A204.1 (cell line): ENCODE data around the gene P3H4.
"Not testable (repeated sequence)": the region's sequence is repeated elsewhere in the genome, so short reads cannot be mapped to it uniquely, and the experiment has no call there.

Experiments used
- FAIRE-seq: peaks from 2 replicates; lab custom pipeline; 2012; peaks lifted over from hg19 to GRCh38; lab: Jason Lieb, UNC

Gene P3H4

GRCh38 chr17:41811549-41812380, at the start of gene P3H4:
TSS of gene P3H4 (minus strand) at chr17:41811949. CDS start at chr17:41811915, 34 bp downstream.
- no peak for FAIRE-seq

GRCh38 chr17:41860254-41860931, 48.6 kb upstream of the P3H4 start:
- no peak for FAIRE-seq

- FAIRE-seq, result not testable (repeated sequence)
Measured at GRCh38 chr17:41851382-41851781, 39.6 kb upstream of the P3H4 start.

- no peak for FAIRE-seq
Measured at GRCh38 chr17:41849251-41849990, 37.7 kb upstream of the P3H4 start.

- FAIRE-seq, result no peak
Measured at GRCh38 chr17:41848788-41849187, 37.0 kb upstream of the P3H4 start.

GRCh38 chr17:41844971-41845370, 33.2 kb upstream of the P3H4 start:
- FAIRE-seq, result no peak

GRCh38 chr17:41840781-41841180, 29.0 kb upstream of the P3H4 start:
- not testable (repeated sequence) for FAIRE-seq

- FAIRE-seq, result not testable (repeated sequence)
Measured at GRCh38 chr17:41839448-41839847, 27.7 kb upstream of the P3H4 start.

- no peak for FAIRE-seq
Measured at GRCh38 chr17:41837761-41838538, 26.2 kb upstream of the P3H4 start, which contains the start of gene KLHL10. TSS of gene KLHL10 (plus strand) at chr17:41837825. CDS start at chr17:41837933, 108 bp downstream.

GRCh38 chr17:41836550-41837196, 24.9 kb upstream of the P3H4 start:
- FAIRE-seq, result no peak

GRCh38 chr17:41835800-41836549, 24.2 kb upstream of the P3H4 start, which contains the start of gene NT5C3B:
TSS of gene NT5C3B (minus strand) at chr17:41836232. CDS start at chr17:41836193, 39 bp downstream.
- no peak for FAIRE-seq

GRCh38 chr17:41835214-41835799, 23.6 kb upstream of the P3H4 start:
- FAIRE-seq, result no peak

GRCh38 chr17:41829961-41830360, 18.2 kb upstream of the P3H4 start:
- not testable (repeated sequence) for FAIRE-seq

- FAIRE-seq, result no peak
Measured at GRCh38 chr17:41825175-41825845, 13.6 kb upstream of the P3H4 start.

- FAIRE-seq, result no peak
Measured at GRCh38 chr17:41824086-41824485, 12.3 kb upstream of the P3H4 start.

- no peak for FAIRE-seq
Measured at GRCh38 chr17:41823580-41823979, 11.8 kb upstream of the P3H4 start.

- no peak for FAIRE-seq
Measured at GRCh38 chr17:41823141-41823524, 11.4 kb upstream of the P3H4 start.

GRCh38 chr17:41822216-41823140, 10.7 kb upstream of the P3H4 start:
- FAIRE-seq, result no peak
